Type B pancreatic cell (in vitro differentiated cells): ENCODE data around the gene CRKL. TPM values are rescaled to one million over a fixed set of nuclear protein-coding genes. Genes with fewer than 3 reads are reported as not detected.

Experiments used
- DNase-seq: peaks from one replicate; pipeline ENCODE4 v3.0.0; 2021; ENCODE audit warnings: mixed read lengths; ENCODE audit not compliant: unreplicated experiment; ENCODE audit errors: extremely low spot score
- H3K27ac Mint-ChIP-seq: 2 replicates; pipeline ENCODE4 v1.8.0; 2021; ENCODE audit warnings: mild to moderate bottlenecking, mixed read lengths
- H3K27me3 Mint-ChIP-seq: 2 replicates; pipeline ENCODE4 v1.8.0; 2021; ENCODE audit warnings: mixed read lengths
- H3K36me3 Mint-ChIP-seq: 2 replicates; pipeline ENCODE4 v1.8.0; 2021; ENCODE audit warnings: mixed read lengths
- H3K4me1 Mint-ChIP-seq: one replicate; pipeline ENCODE4 v1.8.0; 2021; ENCODE audit warnings: mixed read lengths; ENCODE audit not compliant: unreplicated experiment
- H3K4me3 Mint-ChIP-seq: 2 replicates; pipeline ENCODE4 v1.8.0; 2021; ENCODE audit warnings: mild to moderate bottlenecking, mixed read lengths
- H3K9me3 Mint-ChIP-seq: 2 replicates; pipeline ENCODE4 v1.8.0; 2021; ENCODE audit warnings: mixed read lengths
- total RNA-seq: library from RNA; stranded (reverse); gene quantifications from 2 replicates; pipeline ENCODE4 v1.2.1, GENCODE V29; 2021; ENCODE audit warnings: low replicate concordance
- TF ChIP-seq, protein P1 (sequence below): fragments of 200-600 bp; sonication (generic); conservative IDR thresholded peaks from 2 replicates; pipeline ENCODE4 v1.5.0; 2021; ENCODE audit warnings: antibody characterized with exemption, mild to moderate bottlenecking

CRKL gene
- total RNA-seq, 1 donor from 2014 or later, result 78.1 TPM

- Mint-ChIP-seq H3K36me3 (peaks cover 6% of the 10 kb centered on the region), H3K9me3 (no peaks in the 10 kb centered on the region), H3K4me1 (no peaks in the 10 kb centered on the region), H3K4me3 (no peak overlapping the region), H3K27me3 (no peaks in the 10 kb centered on the region), H3K27ac (no peak overlapping the region)
- TF ChIP-seq, protein P1, sequence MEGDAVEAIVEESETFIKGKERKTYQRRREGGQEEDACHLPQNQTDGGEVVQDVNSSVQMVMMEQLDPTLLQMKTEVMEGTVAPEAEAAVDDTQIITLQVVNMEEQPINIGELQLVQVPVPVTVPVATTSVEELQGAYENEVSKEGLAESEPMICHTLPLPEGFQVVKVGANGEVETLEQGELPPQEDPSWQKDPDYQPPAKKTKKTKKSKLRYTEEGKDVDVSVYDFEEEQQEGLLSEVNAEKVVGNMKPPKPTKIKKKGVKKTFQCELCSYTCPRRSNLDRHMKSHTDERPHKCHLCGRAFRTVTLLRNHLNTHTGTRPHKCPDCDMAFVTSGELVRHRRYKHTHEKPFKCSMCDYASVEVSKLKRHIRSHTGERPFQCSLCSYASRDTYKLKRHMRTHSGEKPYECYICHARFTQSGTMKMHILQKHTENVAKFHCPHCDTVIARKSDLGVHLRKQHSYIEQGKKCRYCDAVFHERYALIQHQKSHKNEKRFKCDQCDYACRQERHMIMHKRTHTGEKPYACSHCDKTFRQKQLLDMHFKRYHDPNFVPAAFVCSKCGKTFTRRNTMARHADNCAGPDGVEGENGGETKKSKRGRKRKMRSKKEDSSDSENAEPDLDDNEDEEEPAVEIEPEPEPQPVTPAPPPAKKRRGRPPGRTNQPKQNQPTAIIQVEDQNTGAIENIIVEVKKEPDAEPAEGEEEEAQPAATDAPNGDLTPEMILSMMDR, result no peak
- no peak for DNase-seq
These were observed 73.3 kb downstream of the CRKL start for GRCh38 chr22:20990184-20991180.

GRCh38 chr22:20991252-20992055, 74.2 kb downstream of the CRKL start:
- peaks cover 2% of the 10 kb centered on the region for H3K36me3 Mint-ChIP-seq
- TF ChIP-seq, protein P1, result no peak
- H3K4me1 Mint-ChIP-seq, result no peaks in the 10 kb centered on the region
- no peak overlapping the region for H3K4me3 Mint-ChIP-seq
- H3K27ac Mint-ChIP-seq, result no peak overlapping the region
- no peaks in the 10 kb centered on the region for H3K27me3 Mint-ChIP-seq
- no peak for DNase-seq
- no peaks in the 10 kb centered on the region for H3K9me3 Mint-ChIP-seq

DNA sequence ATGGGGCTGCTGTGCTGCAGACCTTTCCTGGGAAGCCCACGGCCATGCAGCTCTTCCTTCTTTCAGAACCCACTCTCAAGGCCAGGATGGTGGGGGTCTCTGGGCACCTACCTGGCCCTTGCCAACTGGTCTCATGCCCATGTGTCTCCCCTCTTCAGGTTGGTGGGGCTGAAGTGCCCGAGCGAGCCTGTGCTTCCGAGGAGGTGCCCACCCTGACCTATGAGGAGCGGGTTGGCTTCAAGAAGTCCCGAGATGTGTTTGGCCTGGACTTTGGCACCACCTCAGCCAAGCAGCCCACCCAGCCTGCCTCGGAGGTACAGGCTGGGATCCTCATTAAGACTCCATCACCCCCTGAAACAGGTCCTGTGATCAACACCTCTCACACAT, 74.8 kb downstream of the CRKL start:
- DNase-seq, result no peak
- no peak overlapping the region for H3K4me3 Mint-ChIP-seq
- H3K9me3 Mint-ChIP-seq, result no peaks in the 10 kb centered on the region
- H3K36me3 Mint-ChIP-seq, result no peaks in the 10 kb centered on the region
- no peak overlapping the region for H3K27ac Mint-ChIP-seq
- TF ChIP-seq, protein P1, result no peak
- no peaks in the 10 kb centered on the region for H3K27me3 Mint-ChIP-seq
- H3K4me1 Mint-ChIP-seq, result no peaks in the 10 kb centered on the region

GRCh38 chr22:20992456-20993303, 75.5 kb downstream of the CRKL start:
- no peaks in the 10 kb centered on the region for H3K4me1 Mint-ChIP-seq
- H3K27ac Mint-ChIP-seq, result no peak overlapping the region
- no peaks in the 10 kb centered on the region for H3K36me3 Mint-ChIP-seq
- H3K9me3 Mint-ChIP-seq, result no peaks in the 10 kb centered on the region
- no peaks in the 10 kb centered on the region for H3K27me3 Mint-ChIP-seq
- TF ChIP-seq, protein P1, result no peak
- DNase-seq, result no peak
- no peak overlapping the region for H3K4me3 Mint-ChIP-seq
